H9 (cell line): Measurements from ENCODE around the gene TPCN2. TPM values are rescaled to one million over a fixed set of nuclear protein-coding genes. Genes with fewer than 3 reads are reported as not detected.

ENCODE experiments used
- DNase-seq: peaks from one replicate; pipeline ENCODE4 v3.0.0-alpha.2; 2017
- H2AFZ ChIP-seq: one replicate; pipeline ENCODE4 v1.6.1; 2013; ENCODE audit warnings: mild to moderate bottlenecking, low read length, control low read depth, moderate library complexity
- H2AK5ac ChIP-seq: 2 replicates; pipeline ENCODE4 v1.6.1; 2013; ENCODE audit warnings: low read length, control low read depth, mixed read lengths; ENCODE audit not compliant: insufficient read length
- H2BK120ac ChIP-seq: one replicate; pipeline ENCODE4 v1.6.1; 2013; ENCODE audit warnings: low read depth, mild to moderate bottlenecking, low read length, control low read depth, inconsistent platforms; ENCODE audit not compliant: poor library complexity, severe bottlenecking
- H2BK12ac ChIP-seq: 2 replicates; pipeline ENCODE4 v1.6.1; 2013; ENCODE audit warnings: low read length, control low read depth, mixed read lengths, low read depth; ENCODE audit not compliant: insufficient read length
- H2BK15ac ChIP-seq: 2 replicates; pipeline ENCODE4 v1.6.1; 2013; ENCODE audit warnings: low read depth, low read length, control low read depth
- H2BK20ac ChIP-seq: one replicate; pipeline ENCODE4 v1.6.1; 2013; ENCODE audit warnings: low read depth, mild to moderate bottlenecking, low read length, control low read depth, inconsistent platforms; ENCODE audit not compliant: poor library complexity, severe bottlenecking
- H2BK5ac ChIP-seq: 2 replicates; pipeline ENCODE4 v1.6.1; 2013; ENCODE audit warnings: low read length, control low read depth, mixed read lengths; ENCODE audit not compliant: insufficient read length
- H3K14ac ChIP-seq: 2 replicates; pipeline ENCODE4 v1.6.1; 2013; ENCODE audit warnings: low read length, control low read depth; ENCODE audit not compliant: insufficient read depth
- H3K18ac ChIP-seq: 2 replicates; pipeline ENCODE4 v1.6.1; 2013; ENCODE audit warnings: low read depth, mild to moderate bottlenecking, mixed read lengths, low read length, control low read depth; ENCODE audit not compliant: insufficient read length
- H3K23ac ChIP-seq: 2 replicates; pipeline ENCODE4 v1.6.1; 2013; ENCODE audit warnings: low read length, control low read depth, mixed read lengths, low read depth; ENCODE audit not compliant: insufficient read length
- H3K23me2 ChIP-seq: 2 replicates; pipeline ENCODE4 v1.6.1; 2013; ENCODE audit warnings: low read depth, mild to moderate bottlenecking, mixed read lengths, low read length, control low read depth; ENCODE audit not compliant: insufficient read length, poor library complexity, severe bottlenecking
- H3K27ac ChIP-seq: 2 replicates; pipeline ENCODE4 v1.5.1; 2013; ENCODE audit warnings: low read length, control low read depth, mixed read lengths, low read depth; ENCODE audit not compliant: insufficient read length
- H3K27me3 ChIP-seq: 2 replicates; pipeline ENCODE4 v1.6.1; 2013; ENCODE audit warnings: low read length, control low read depth, inconsistent platforms; ENCODE audit not compliant: insufficient read depth
- H3K4ac ChIP-seq: 2 replicates; pipeline ENCODE4 v1.6.1; 2013; ENCODE audit warnings: low read depth, mild to moderate bottlenecking, control low read depth, inconsistent platforms, low read length, moderate library complexity
- H3K4me1 ChIP-seq: 2 replicates; pipeline ENCODE4 v1.6.1; 2013; ENCODE audit warnings: low read length, control low read depth, inconsistent platforms; ENCODE audit not compliant: insufficient read depth
- H3K4me2 ChIP-seq: 2 replicates; pipeline ENCODE4 v1.6.1; 2013; ENCODE audit warnings: low read length, control low read depth, mixed read lengths; ENCODE audit not compliant: insufficient read length, insufficient read depth
- H3K56ac ChIP-seq: 2 replicates; pipeline ENCODE4 v1.6.1; 2013; ENCODE audit warnings: low read depth, mild to moderate bottlenecking, mixed read lengths, low read length, control low read depth; ENCODE audit not compliant: insufficient read length
- H3K79me1 ChIP-seq: 2 replicates; pipeline ENCODE4 v1.6.1; 2013; ENCODE audit warnings: low read depth, mild to moderate bottlenecking, moderate library complexity, low read length, control low read depth, inconsistent platforms; ENCODE audit not compliant: insufficient read depth, poor library complexity, severe bottlenecking
- H3K79me2 ChIP-seq: 2 replicates; pipeline ENCODE4 v1.6.1; 2013; ENCODE audit warnings: low read length, control low read depth, inconsistent platforms; ENCODE audit not compliant: insufficient read depth
- H3K9ac ChIP-seq: 2 replicates; pipeline ENCODE4 v1.6.1; 2013; ENCODE audit warnings: low read length, control low read depth, mixed read lengths; ENCODE audit not compliant: insufficient read length; ENCODE audit errors: extremely low read depth
- H3K9me3 ChIP-seq: one replicate; pipeline ENCODE4 v1.6.1; 2013; ENCODE audit warnings: low read depth, low read length, inconsistent platforms; ENCODE audit not compliant: control insufficient read depth
- H3T11ph ChIP-seq: one replicate; pipeline ENCODE4 v1.6.1; 2013; ENCODE audit warnings: mild to moderate bottlenecking, low read length, control low read depth, inconsistent platforms
- H4K20me1 ChIP-seq: one replicate; pipeline ENCODE4 v1.6.1; 2013; ENCODE audit not compliant: control insufficient read depth, insufficient read length, insufficient read depth
- H4K5ac ChIP-seq: 2 replicates; pipeline ENCODE4 v1.6.1; 2013; ENCODE audit warnings: low read depth, mild to moderate bottlenecking, mixed read lengths, low read length, control low read depth; ENCODE audit not compliant: insufficient read length
- H4K8ac ChIP-seq: replicated peaks from 2 replicates; pipeline ENCODE4 v1.6.1; 2013; ENCODE audit warnings: low read length, control low read depth, mixed read lengths, low read depth; ENCODE audit not compliant: insufficient read length
- H4K91ac ChIP-seq: 2 replicates; pipeline ENCODE4 v1.6.1; 2013; ENCODE audit warnings: low read depth, mild to moderate bottlenecking, moderate library complexity, mixed read lengths, low read length, control low read depth; ENCODE audit not compliant: insufficient read length
- H3K27ac Mint-ChIP-seq, 3 experiments: 2 replicates in 2 of 3; 3 replicates in 1 of 3; pipeline ENCODE4 v1.8.0; 2020 to 2021; ENCODE audit warnings: mixed read lengths in 3 of 3, mild to moderate bottlenecking in 1 of 3, moderate library complexity in 1 of 3
- H3K27me3 Mint-ChIP-seq: 2 replicates; pipeline ENCODE4 v1.8.0; 2021; ENCODE audit warnings: low read depth, mild to moderate bottlenecking, moderate library complexity, mixed read lengths
- H3K36me3 Mint-ChIP-seq, 3 experiments: 2 replicates in 2 of 3; 3 replicates in 1 of 3; pipeline ENCODE4 v1.8.0; 2020 to 2021; ENCODE audit warnings: low read depth in 3 of 3, mixed read lengths in 3 of 3; ENCODE audit not compliant: insufficient read depth in 1 of 3
- H3K4me1 Mint-ChIP-seq, 2 experiments: 2 replicates each; pipeline ENCODE4 v1.8.0; 2020; ENCODE audit warnings: mixed read lengths in 2 of 2
- H3K4me3 Mint-ChIP-seq, 2 experiments: 2 replicates in 1 of 2; 3 replicates in 1 of 2; pipeline ENCODE4 v1.8.0; 2020 to 2021; ENCODE audit warnings: mild to moderate bottlenecking in 2 of 2, mixed read lengths in 2 of 2, moderate library complexity in 1 of 2
- H3K9me3 Mint-ChIP-seq, 2 experiments: 2 replicates in 1 of 2; 3 replicates in 1 of 2; pipeline ENCODE4 v1.8.0; 2020; ENCODE audit warnings: mild to moderate bottlenecking in 2 of 2, mixed read lengths in 2 of 2, moderate library complexity in 1 of 2
- CTCF ChIP-seq: fragments of 200-600 bp; sonication (generic); conservative IDR thresholded peaks from 3 replicates; pipeline ENCODE4 v1.8.0; 2021; ENCODE audit warnings: antibody characterized with exemption, mild to moderate bottlenecking
- WGBS: extraction: QIAGEN DNeasy Blood & Tissue Kit; methylation state at CpG from one replicate; pipeline ENCODE4 v1.1.7; 2013; ENCODE audit warnings: missing lambda C conversion rate, low lambda C conversion rate, mixed read lengths; ENCODE audit not compliant: insufficient read length; ENCODE audit errors: extremely low coverage; 5-methylcytosine and 5-hydroxymethylcytosine counted together
- total RNA-seq: library from RNA; stranded (reverse); gene quantifications from 2 replicates; pipeline ENCODE4 v1.2.1, GENCODE V29; 2021

The TPCN2 gene
- total RNA-seq, 1 experiment from 2014 or later = 16.8 TPM

- no peak overlapping the region for H3K9ac ChIP-seq
Measured at GRCh38 chr11:69123593-69124545, 75.1 kb downstream of the TPCN2 start.

More at GRCh38 chr11:69123593-69124545, 75.1 kb downstream of the TPCN2 start:
- Histone ChIP-seq H3K4me2 (peak overlapping the region; percentile 31), H4K8ac (no peak overlapping the region), H4K91ac (no peak overlapping the region), H2BK15ac (no peak overlapping the region), H3K4ac (no peak overlapping the region), H2AFZ (no peak overlapping the region), H3K23ac (no peak overlapping the region), H3K14ac (peak overlapping the region; percentile 10), H3K79me2 (no peaks in the 10 kb centered on the region), H3K4me1 (no peaks in the 10 kb centered on the region), H3K27me3 (no peaks in the 10 kb centered on the region), H3K79me1 (no peaks in the 10 kb centered on the region), H3K18ac (peak overlapping the region; percentile 1), H2BK120ac (no peak overlapping the region), H3T11ph (no peak overlapping the region), H3K23me2 (no peaks in the 10 kb centered on the region), H2AK5ac (no peak overlapping the region), H3K9me3 (no peaks in the 10 kb centered on the region), H3K56ac (no peak overlapping the region), H3K27ac (no peak overlapping the region), H4K5ac (no peak overlapping the region), H2BK20ac (no peak overlapping the region), H2BK12ac (no peak overlapping the region), H4K20me1 (no peaks in the 10 kb centered on the region), H2BK5ac (no peak overlapping the region)
- Mint-ChIP-seq H3K9me3 (peaks cover 20 to 22% of the 10 kb centered on the region in 2 experiments), H3K27me3 (peaks cover 8% of the 10 kb centered on the region), H3K4me3 (peak overlapping the region; percentile 31 to 38; a peak in 3 of 5 replicates), H3K36me3 (peaks cover 9 to 10% (median 9%) of the 10 kb centered on the region in 3 experiments; a peak in 4 of 7 replicates), H3K4me1 (peaks cover 16 to 30% of the 10 kb centered on the region in 2 experiments), H3K27ac (no peak overlapping the region)
- WGBS = no CpG with 5 or more reads among the region's 27 CpGs
- no peak for DNase-seq
- TF ChIP-seq CTCF = peak; percentile 40; the same call in 2 of the 3 replicates
